ENCODE data around the gene DDTL.
"Not testable (repeated sequence)": the region's sequence is repeated elsewhere in the genome, so short reads cannot be mapped to it uniquely, and the experiment has no call there.

DDTL gene

DNA sequence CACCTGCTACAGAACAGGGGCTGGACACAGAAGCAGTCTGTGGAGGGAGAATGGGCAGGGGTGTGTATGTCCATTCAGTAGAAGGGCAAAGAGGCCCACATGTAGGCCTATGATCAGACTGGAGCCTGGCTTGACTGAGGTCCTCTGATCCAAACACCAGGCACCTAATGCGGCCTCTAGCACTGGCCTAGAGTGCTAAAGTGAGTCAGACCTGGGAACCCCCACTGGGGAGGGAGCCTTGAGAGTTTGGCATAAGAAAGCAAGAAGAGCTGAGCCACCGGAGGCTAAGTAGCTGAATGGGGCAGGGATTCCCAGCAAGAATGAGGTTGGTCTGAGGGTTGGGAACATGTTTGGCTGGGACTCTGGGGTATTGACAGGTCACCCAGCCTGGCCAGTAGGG is 15.3 kb upstream of the DDTL start:
- H3K4me3 ChIP-seq (ENCODE audit: low read depth, low read length); DNase-seq (ENCODE audit: low read depth); in situ Hi-C loops (cut with HindIII; ENCODE audit: low sequenced_read_pairs): not testable (repeated sequence)

DNA sequence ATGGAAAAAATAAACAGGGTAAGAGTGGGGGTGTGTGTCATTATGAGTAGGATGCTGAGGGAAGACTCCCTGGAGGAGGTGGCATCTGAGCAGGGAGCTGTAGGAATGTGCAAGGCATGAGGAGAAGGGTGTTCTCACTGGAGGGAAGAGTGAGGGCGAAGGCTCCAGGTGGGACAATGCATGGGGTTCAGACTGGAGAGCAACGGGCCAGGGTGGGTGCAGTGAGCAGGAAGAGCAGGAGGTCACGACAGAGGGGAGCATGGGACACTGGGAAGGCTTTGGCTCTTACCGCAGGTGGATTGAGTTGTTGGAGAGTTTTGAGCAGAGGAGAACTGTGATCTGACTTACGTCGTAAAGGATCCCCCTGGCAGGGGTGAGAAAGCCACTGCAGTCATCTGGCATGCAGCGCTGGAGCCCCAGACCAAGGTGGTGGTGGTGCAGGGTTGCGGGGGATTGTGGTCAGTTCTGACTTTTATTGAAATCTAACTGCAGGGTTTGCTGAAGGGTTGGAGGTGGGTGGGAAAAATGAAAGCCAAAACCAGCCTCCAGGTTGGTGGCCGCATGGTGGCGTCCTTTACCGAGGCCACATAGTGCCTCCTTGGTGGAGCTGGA is 13.8 kb upstream of the DDTL start:
- DNase-seq (ENCODE audit: low read depth); H3K4me3 ChIP-seq (ENCODE audit: low read depth, low read length); in situ Hi-C loops (cut with HindIII; ENCODE audit: low sequenced_read_pairs): not testable (repeated sequence)

DNA sequence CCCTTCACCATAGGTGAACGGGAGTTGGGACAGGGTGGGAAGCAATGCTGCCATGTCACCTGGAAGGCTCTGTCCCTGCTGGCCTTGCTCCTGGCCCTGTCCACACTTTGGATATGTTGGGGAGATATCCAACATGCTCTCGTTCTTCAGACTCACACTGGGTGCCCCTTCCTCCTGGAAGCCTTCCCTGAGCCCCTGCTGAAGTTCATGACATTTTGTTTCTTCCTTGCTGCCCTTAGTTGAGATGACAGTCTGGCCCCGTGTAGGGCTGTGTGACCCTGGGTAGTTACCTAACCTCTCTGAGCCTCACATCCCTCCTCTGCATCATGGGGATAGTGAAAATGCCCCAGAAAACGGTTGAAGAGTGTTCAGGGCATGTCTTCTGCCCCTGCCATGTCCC is 13.2 kb upstream of the DDTL start:
- in situ Hi-C loops (cut with HindIII; ENCODE audit: low sequenced_read_pairs); H3K4me3 ChIP-seq (ENCODE audit: low read depth, low read length); DNase-seq (ENCODE audit: low read depth): not testable (repeated sequence)

DNA sequence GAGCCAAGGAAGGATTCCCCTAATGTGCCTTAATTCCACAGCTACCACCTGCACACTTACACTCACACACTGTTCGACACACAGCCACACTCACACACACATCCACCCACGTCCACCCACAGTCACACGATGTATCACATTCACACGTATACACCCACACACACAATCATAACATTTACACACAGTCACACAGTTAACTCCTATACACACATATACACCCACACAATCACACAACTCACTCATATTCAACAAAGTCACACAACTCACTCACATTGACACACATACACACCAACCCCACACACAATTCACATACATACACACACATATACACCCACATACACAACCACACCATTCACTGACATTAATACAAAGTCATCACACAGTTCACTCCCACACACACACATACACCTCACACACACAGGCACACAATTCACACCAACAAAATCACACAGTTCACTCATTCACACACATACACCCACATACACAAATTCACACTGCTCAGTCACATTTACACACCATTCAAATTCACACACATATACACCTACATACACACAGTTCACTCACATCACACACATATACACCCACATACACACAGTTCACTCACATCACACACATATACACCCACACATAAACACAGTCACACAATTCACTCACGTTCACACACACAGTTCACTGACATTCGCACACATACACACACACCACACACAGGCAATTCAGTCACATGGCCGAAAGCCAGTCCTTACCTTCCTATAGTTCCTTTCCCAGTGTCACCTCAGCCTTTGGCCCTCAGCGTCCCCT is 12.3 kb upstream of the DDTL start:
- in situ Hi-C loops (cut with HindIII; ENCODE audit: low sequenced_read_pairs); H3K4me3 ChIP-seq (ENCODE audit: low read depth, low read length); DNase-seq (ENCODE audit: low read depth): not testable (repeated sequence)

DNA sequence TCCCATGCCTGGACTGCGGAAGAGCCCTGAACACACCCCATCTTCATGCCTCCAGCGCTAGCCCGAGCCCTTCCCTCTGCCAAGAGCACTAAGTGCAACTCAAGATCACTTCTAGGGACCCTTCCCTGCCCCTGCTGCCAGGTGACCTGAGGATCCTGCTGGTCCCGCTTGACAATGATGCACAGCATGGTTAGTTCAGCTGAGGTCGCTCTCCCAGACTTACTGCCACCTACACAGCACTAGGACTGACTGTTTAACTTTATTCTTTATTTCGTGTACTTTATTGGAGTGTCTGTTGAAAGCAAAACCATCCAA is 11.7 kb upstream of the DDTL start:
- in situ Hi-C loops (cut with HindIII; ENCODE audit: low sequenced_read_pairs); DNase-seq (ENCODE audit: low read depth); H3K4me3 ChIP-seq (ENCODE audit: low read depth, low read length): not testable (repeated sequence)

DNA sequence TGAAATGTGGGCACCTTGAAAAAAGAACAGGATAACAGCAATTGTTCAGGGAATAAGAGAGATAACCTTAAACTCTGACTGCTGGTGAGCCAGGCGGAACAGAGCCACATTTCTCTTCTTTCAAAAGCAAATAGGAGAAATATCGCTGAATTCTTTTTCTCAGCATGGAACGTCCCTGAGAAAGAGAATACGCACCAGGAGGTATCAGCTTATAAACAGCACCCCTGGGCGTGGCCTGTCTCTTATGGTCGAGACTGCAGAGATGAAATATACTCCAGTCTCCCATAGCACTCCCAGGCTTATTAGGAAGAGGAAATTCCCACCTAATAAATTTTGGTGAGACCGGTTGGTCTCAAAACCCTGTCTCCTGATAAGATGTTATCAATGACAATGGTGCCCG is 10.8 kb upstream of the DDTL start:
- H3K4me3 ChIP-seq (ENCODE audit: low read depth, low read length); DNase-seq (ENCODE audit: low read depth); in situ Hi-C loops (cut with HindIII; ENCODE audit: low sequenced_read_pairs): not testable (repeated sequence)

DNA sequence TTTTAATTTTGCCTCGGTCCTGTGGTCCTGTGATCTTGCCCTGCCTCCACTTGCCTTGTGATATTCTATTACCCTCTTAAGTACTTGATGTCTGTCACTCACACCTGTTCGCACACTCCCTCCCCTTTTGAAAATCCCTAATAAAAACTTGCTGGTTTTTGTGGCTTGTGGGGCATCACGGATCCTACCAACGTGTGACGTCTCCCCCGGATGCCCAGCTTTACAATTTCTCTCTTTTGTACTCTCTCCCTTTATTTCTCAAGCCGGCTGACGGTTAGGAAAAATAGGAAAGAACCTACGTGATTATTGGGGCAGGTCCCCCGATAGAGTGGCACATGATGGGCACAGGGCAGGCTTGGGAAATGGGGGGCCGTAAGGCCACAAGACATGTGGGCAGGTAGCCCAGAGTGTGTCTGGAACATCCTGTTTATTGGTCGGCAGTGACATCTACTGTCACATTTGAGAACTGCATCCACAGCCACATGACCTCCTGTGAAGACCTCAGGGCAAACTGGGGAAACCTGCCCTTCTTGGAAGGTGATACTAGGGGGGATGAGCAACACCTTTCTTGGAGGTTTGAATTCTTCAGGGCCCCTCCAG is 10.3 kb upstream of the DDTL start:
- DNase-seq (ENCODE audit: low read depth), result peak; percentile 54
- TF ChIP-seq, protein P1, sequence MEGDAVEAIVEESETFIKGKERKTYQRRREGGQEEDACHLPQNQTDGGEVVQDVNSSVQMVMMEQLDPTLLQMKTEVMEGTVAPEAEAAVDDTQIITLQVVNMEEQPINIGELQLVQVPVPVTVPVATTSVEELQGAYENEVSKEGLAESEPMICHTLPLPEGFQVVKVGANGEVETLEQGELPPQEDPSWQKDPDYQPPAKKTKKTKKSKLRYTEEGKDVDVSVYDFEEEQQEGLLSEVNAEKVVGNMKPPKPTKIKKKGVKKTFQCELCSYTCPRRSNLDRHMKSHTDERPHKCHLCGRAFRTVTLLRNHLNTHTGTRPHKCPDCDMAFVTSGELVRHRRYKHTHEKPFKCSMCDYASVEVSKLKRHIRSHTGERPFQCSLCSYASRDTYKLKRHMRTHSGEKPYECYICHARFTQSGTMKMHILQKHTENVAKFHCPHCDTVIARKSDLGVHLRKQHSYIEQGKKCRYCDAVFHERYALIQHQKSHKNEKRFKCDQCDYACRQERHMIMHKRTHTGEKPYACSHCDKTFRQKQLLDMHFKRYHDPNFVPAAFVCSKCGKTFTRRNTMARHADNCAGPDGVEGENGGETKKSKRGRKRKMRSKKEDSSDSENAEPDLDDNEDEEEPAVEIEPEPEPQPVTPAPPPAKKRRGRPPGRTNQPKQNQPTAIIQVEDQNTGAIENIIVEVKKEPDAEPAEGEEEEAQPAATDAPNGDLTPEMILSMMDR (IDR thresholded peaks at IDR 0.05; ENCODE audit: low read depth, low read length, missing control alignments), result peak; percentile 77
- in situ Hi-C loops (cut with HindIII; ENCODE audit: low sequenced_read_pairs); H3K4me3 ChIP-seq (ENCODE audit: low read depth, low read length): not testable (repeated sequence)

DNA sequence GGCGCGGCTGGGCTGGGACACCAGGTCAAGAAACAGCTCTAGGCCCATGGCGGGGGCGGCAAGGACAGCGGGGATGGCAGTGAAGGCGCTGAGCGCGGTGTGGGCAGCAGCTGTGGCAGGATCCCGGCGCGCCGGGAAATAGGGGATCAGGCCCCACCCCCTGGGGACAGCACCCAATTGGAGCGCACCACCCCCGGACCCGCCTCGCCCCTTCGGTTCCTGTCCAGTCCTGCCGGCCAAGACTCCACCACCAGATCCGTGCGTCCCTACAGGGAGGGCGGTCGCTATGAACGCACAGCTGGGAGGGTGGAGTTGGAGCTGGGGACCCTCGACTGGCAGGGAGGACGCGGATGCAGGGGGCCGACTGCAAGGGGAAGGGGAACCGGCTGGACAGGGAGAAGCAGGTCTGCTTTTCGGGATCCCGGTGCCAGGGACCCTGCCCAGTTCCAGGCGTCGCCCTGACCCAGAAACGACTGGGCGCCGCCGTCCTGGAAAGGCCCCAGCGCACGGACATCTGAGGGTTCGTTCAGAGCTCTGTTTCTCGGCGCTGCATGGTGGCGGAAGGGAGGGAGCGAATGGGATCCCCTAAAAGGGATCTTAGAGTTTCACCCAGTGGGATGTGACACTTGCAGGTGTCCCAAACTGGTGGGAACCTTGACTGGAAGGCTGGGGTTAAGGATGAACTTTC is 5.5 kb upstream of the DDTL start, which contains the start of gene GSTT2B:
Gene GSTT2B, minus strand, starts transcription at position 112 of the 688 bp plus-strand sequence. Its CDS starts 64 bp downstream, at position 48.
- H3K4me3 ChIP-seq (ENCODE audit: low read depth, low read length); in situ Hi-C loops (cut with HindIII; ENCODE audit: low sequenced_read_pairs); DNase-seq (ENCODE audit: low read depth): not testable (repeated sequence)

DNA sequence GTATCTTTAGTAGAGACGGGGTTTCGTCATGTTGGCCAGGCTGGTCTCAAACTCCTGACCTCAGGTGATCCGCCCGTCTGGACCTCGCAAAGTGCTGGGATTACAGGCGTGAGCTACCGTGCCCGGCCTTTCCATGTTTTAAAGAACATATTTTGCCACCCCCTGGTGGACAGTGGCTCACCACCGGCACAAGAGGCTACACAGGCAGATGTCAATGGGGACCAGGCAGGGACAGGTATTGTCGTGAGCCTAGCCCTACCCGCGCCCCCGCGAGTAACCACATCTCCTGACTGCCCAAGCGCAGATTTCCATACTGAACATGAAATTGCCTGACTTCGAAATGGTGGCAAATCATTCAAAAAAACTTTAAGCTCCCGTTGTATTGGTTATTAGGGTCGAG is 594 bp upstream of the DDTL start:
- in situ Hi-C loops (cut with HindIII; ENCODE audit: low sequenced_read_pairs); DNase-seq (ENCODE audit: low read depth); H3K4me3 ChIP-seq (ENCODE audit: low read depth, low read length): not testable (repeated sequence)

DNA sequence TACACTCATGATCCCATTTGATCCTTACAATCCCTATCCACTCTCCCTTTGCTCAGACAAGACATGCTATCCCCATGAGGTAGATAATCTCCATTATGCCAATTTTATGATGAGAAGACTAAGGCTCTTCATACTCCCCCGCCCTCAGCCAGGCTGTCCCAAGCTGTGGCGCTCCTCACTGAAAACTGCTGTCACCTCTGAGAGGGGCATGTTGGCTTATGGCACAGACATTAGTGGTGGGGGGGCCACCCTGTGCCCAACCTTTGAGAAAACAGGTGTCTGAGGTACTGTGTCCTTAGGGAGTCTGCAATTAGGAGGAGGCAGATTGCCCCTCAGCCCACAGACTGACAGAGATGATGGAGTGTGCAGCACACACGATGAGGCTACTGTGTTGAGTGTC is 2.4 kb downstream of the DDTL start:
- in situ Hi-C loops (cut with HindIII; ENCODE audit: low sequenced_read_pairs), result no loop called here
- DNase-seq (ENCODE audit: low read depth), result no peak
- TF ChIP-seq, protein P1 (IDR thresholded peaks at IDR 0.05; ENCODE audit: low read depth, low read length, missing control alignments), result no peak
- H3K4me3 ChIP-seq (ENCODE audit: low read depth, low read length), result no peak overlapping the region
